Loucy (cell line): Measurements from ENCODE around the gene ABCC8.
A peak's percentile ranks its signal among the peaks of the same experiment; 100 is the strongest.

ENCODE experiments used
- H2AFZ ChIP-seq: fragments of 200-600 bp; sonication (generic); 2 replicates; pipeline ENCODE4 v1.6.0; 2016; ENCODE audit warnings: antibody characterized with exemption, mild to moderate bottlenecking, low read length, moderate library complexity
- H3F3A ChIP-seq: fragments of 200-600 bp; 2 replicates; pipeline ENCODE4 v1.6.0; 2016; ENCODE audit warnings: antibody characterized with exemption, low read depth, mild to moderate bottlenecking
- H3K27me3 ChIP-seq: fragments of 200-600 bp; sonication (generic); 2 replicates; pipeline ENCODE4 v1.6.1; 2014; ENCODE audit warnings: low read length, mild to moderate bottlenecking; ENCODE audit not compliant: insufficient read depth, poor library complexity, severe bottlenecking
- H3K36me3 ChIP-seq: fragments of 200-600 bp; sonication (generic); 2 replicates; pipeline ENCODE4 v1.6.1; 2016; ENCODE audit warnings: low read length; ENCODE audit not compliant: insufficient read depth
- H3K4me1 ChIP-seq: fragments of 200-600 bp; sonication (generic); 2 replicates; pipeline ENCODE4 v1.5.1; 2014; ENCODE audit warnings: low read length, mild to moderate bottlenecking; ENCODE audit not compliant: insufficient read depth, poor library complexity, severe bottlenecking
- H3K4me2 ChIP-seq: fragments of 200-600 bp; sonication (generic); 2 replicates; pipeline ENCODE4 v1.6.0; 2014; ENCODE audit warnings: antibody characterized with exemption, low read length, low read depth, mild to moderate bottlenecking; ENCODE audit not compliant: poor library complexity, severe bottlenecking
- H3K4me3 ChIP-seq: fragments of 200-600 bp; sonication (generic); 2 replicates; pipeline ENCODE4 v1.5.1; 2014; ENCODE audit warnings: low read length, mild to moderate bottlenecking, mixed read lengths; ENCODE audit not compliant: poor library complexity, severe bottlenecking
- H3K79me2 ChIP-seq: fragments of 200-600 bp; sonication (generic); 2 replicates; pipeline ENCODE4 v1.6.1; 2014; ENCODE audit warnings: low read length; ENCODE audit not compliant: insufficient read depth
- H3K9ac ChIP-seq: fragments of 200-600 bp; sonication (generic); 2 replicates; pipeline ENCODE4 v1.6.0; 2014; ENCODE audit warnings: mild to moderate bottlenecking, low read depth, low read length, moderate library complexity; ENCODE audit not compliant: poor library complexity, severe bottlenecking
- H3K9me2 ChIP-seq: fragments of 200-600 bp; sonication (generic); replicated peaks from 2 replicates; pipeline ENCODE4 v1.6.1; 2016; ENCODE audit warnings: low read depth, low read length, mixed read lengths
- H3K9me3 ChIP-seq: fragments of 200-600 bp; sonication (generic); 2 replicates; pipeline ENCODE4 v1.6.1; 2014; ENCODE audit warnings: mild to moderate bottlenecking, antibody characterized with exemption, low read length, low read depth; ENCODE audit not compliant: insufficient read depth
- H4K20me1 ChIP-seq: fragments of 200-600 bp; sonication (generic); 2 replicates; pipeline ENCODE4 v1.6.0; 2014; ENCODE audit warnings: antibody characterized with exemption, low read length, mild to moderate bottlenecking; ENCODE audit not compliant: insufficient read depth, poor library complexity, severe bottlenecking
- EZH2phosphoT487 ChIP-seq: fragments of 200-600 bp; IDR thresholded peaks from 2 replicates; pipeline ENCODE4 v1.6.1; 2018; ENCODE audit warnings: antibody characterized with exemption, mild to moderate bottlenecking, moderate library complexity, borderline replicate concordance
- TF ChIP-seq, protein P1 (sequence below): fragments of 200-600 bp; sonication (generic); conservative IDR thresholded peaks from 2 replicates; pipeline ENCODE4 v1.5.1; 2014; ENCODE audit warnings: mild to moderate bottlenecking, antibody characterized with exemption, low read length

ABCC8 gene

DNA sequence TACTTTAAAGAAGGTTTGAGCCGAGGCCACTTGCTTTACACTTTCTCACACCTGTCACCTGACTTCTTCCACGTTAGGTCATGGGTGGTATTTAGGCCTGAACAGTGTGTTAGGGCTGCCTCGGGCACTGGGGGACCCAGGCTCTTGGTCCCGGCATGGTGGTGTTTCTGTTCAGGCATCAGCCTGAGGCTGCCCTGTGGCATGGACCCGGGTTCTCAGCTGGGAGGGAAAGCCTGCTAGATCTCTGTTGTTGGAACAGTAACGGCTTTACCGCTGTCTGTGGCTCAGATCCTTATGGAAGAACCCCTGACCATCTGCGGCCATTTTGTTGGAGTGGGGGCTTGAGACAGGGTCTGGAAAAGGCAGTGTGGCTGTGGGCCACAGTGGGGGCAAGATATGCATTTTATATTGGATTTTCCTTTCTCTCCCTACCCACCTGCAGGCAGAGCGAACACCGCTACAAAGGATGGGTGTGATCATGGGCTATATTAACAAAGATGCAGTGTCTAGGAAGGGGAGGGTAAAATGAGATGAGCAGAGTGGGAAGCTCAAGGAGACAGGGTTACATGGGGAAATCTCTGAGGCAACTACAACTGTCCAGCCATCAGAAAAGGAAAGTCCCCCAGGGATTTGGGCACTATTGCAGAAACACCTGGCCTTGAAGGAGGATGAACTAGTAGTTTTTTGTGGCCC is 86.5 kb downstream of the ABCC8 start:
- Histone ChIP-seq H3K4me3 (peak overlapping the region; percentile 78), H3K9ac (no peak overlapping the region)

DNA sequence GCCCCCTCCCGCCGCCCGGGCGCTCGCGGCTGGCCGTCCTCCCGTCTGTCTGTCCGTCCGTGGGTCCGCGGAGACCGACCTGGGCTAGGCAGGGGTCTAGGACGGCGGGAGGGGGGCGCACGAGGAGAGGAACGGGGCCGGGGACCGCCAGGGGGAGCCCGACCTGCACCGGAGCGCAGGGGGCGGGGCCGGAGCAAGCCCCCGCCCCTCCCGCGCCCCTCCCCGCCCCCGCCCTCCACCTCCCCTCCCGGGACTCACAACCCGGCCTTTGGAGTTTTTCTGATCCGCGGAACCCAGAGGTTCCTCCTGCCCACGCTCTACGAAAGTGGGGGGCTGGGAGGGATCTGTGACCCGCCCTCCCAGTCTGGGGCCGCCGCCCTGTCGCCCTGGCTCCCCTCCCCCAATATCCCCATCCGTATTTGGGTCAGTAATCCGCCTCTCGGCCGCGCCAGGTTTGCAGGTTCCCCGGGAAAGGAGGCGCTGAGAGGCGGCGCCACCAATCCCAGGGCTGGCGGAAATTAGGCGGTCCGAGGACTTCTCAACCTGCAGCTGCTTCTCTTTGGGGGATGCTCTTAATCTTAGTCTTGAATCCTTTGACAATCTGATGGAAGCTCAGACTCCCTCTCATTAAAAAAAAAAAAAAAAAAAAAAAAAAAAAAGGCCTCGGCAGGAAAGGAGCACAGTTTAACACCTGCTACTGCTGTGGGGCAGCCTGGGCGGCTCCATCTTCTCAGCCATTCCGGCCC is 87.3 kb downstream of the ABCC8 start:
- H3K4me2 ChIP-seq: peak overlapping the region; percentile 83
- no peaks in the 10 kb centered on the region for H3K79me2 ChIP-seq
- no peaks in the 10 kb centered on the region for H3F3A ChIP-seq
- no peaks in the 10 kb centered on the region for H3K9me2 ChIP-seq
- no peaks in the 10 kb centered on the region for H4K20me1 ChIP-seq
- peak overlapping the region; percentile 78 for H3K4me3 ChIP-seq
- no peak overlapping the region for H3K9ac ChIP-seq
- peak overlapping the region; percentile 96 for H2AFZ ChIP-seq
- no peaks in the 10 kb centered on the region for H3K9me3 ChIP-seq
- H3K36me3 ChIP-seq: no peaks in the 10 kb centered on the region
- H3K4me1 ChIP-seq: peaks cover 8% of the 10 kb centered on the region
- TF ChIP-seq EZH2phosphoT487: no peak
- TF ChIP-seq, protein P1, sequence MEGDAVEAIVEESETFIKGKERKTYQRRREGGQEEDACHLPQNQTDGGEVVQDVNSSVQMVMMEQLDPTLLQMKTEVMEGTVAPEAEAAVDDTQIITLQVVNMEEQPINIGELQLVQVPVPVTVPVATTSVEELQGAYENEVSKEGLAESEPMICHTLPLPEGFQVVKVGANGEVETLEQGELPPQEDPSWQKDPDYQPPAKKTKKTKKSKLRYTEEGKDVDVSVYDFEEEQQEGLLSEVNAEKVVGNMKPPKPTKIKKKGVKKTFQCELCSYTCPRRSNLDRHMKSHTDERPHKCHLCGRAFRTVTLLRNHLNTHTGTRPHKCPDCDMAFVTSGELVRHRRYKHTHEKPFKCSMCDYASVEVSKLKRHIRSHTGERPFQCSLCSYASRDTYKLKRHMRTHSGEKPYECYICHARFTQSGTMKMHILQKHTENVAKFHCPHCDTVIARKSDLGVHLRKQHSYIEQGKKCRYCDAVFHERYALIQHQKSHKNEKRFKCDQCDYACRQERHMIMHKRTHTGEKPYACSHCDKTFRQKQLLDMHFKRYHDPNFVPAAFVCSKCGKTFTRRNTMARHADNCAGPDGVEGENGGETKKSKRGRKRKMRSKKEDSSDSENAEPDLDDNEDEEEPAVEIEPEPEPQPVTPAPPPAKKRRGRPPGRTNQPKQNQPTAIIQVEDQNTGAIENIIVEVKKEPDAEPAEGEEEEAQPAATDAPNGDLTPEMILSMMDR: peak; percentile 42
- H3K27me3 ChIP-seq: no peaks in the 10 kb centered on the region

More for the DNA sequence above, 86.5 kb downstream of the ABCC8 start:
- Histone ChIP-seq H3K4me1 (peaks cover 8% of the 10 kb centered on the region), H3K27me3 (no peaks in the 10 kb centered on the region), H3K9me3 (no peaks in the 10 kb centered on the region), H4K20me1 (no peaks in the 10 kb centered on the region), H3K9me2 (no peaks in the 10 kb centered on the region), H2AFZ (peak overlapping the region; percentile 96), H3K4me2 (peak overlapping the region; percentile 83), H3K79me2 (no peaks in the 10 kb centered on the region), H3F3A (no peaks in the 10 kb centered on the region), H3K36me3 (no peaks in the 10 kb centered on the region)
- TF ChIP-seq, protein P1: no peak

DNA sequence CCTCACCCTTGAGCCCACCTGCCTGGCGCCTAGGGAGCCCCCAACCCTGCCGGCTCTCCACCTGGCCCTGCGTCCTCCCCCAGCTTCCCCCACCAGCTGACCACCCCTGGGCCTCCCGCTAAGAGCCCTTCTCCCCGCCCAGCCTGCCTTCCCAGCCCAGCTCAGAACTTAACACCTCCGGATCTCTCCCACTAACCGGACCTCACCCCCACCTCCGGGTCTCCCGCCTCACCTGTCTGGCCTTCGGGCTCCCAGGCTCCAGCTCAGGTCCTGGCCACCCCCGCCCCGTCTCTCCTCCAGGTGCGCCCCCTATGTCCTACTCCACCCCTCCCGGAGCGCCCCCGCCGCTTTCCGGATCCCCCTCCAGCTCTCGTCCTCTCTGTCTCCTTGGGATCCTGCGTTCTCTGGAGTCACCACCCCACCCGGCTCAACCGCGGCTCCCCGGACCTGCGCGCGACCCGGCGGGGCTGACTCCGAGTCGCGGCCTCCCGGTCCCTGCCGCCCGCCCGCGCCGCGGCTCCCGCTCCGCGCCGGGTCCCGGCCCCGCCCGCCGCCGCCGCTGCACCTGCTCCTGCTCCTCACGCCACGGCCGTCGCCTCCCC is 87.9 kb downstream of the ABCC8 start, which contains the start of gene KCNJ11:
KCNJ11 (minus strand) TSS at position 51 of the 602 bp plus-strand sequence. CDS start 568 bp downstream, outside the sequence.
- Histone ChIP-seq H2AFZ (peak within 1 kb of the TSS; percentile 96), H3K27me3 (no peaks in the 10 kb centered on the region), H3K36me3 (no peaks in the 10 kb centered on the region), H3K9me3 (no peaks in the 10 kb centered on the region), H4K20me1 (no peaks in the 10 kb centered on the region), H3K4me2 (peak within 1 kb of the TSS; percentile 83), H3K4me3 (peak within 1 kb of the TSS; percentile 78), H3K9ac (no peak within 1 kb of the TSS), H3K79me2 (no peaks in the 10 kb centered on the region), H3F3A (no peaks in the 10 kb centered on the region), H3K4me1 (peaks cover 8% of the 10 kb centered on the region), H3K9me2 (no peaks in the 10 kb centered on the region)
- TF ChIP-seq, protein P1: no peak
- TF ChIP-seq EZH2phosphoT487: no peak
